Measurements from ENCODE around the gene SLC35E2B.

Gene SLC35E2B

GRCh38 chr1:1615256-1616044, 77.1 kb downstream of the SLC35E2B start, which contains the start of gene MIB2:
Gene MIB2, plus strand, starts transcription at chr1:1615500. Its CDS starts 7,953 bp downstream, at chr1:1623453.
- no peak for TF ChIP-seq CTCF (conservative IDR thresholded peaks at IDR 0.05; ENCODE audit: low read depth, low read length)
- H3K4me3 ChIP-seq (ENCODE audit: low read length): peak within 1 kb of the TSS; percentile 85
- peak; percentile 86 for DNase-seq (ENCODE audit: low read depth)

GRCh38 chr1:1614954-1615255, 77.7 kb downstream of the SLC35E2B start:
- DNase-seq (ENCODE audit: low read depth): no peak
- TF ChIP-seq CTCF (conservative IDR thresholded peaks at IDR 0.05; ENCODE audit: low read depth, low read length): no peak
- peak overlapping the region; percentile 85 for H3K4me3 ChIP-seq (ENCODE audit: low read length)

GRCh38 chr1:1614204-1614953, 78.2 kb downstream of the SLC35E2B start:
- peak; percentile 42 for DNase-seq (ENCODE audit: low read depth)
- no peak for TF ChIP-seq CTCF (conservative IDR thresholded peaks at IDR 0.05; ENCODE audit: low read depth, low read length)
- peak overlapping the region; percentile 85 for H3K4me3 ChIP-seq (ENCODE audit: low read length)

- peak overlapping the region; percentile 85 for H3K4me3 ChIP-seq (ENCODE audit: low read length)
- no peak for DNase-seq (ENCODE audit: low read depth)
- TF ChIP-seq CTCF (conservative IDR thresholded peaks at IDR 0.05; ENCODE audit: low read depth, low read length): no peak
These were observed 79.0 kb downstream of the SLC35E2B start for GRCh38 chr1:1613509-1614082.

- no peak for TF ChIP-seq CTCF (conservative IDR thresholded peaks at IDR 0.05; ENCODE audit: low read depth, low read length)
These were observed 80.5 kb downstream of the SLC35E2B start for GRCh38 chr1:1612104-1612400.

GRCh38 chr1:1610796-1611195, 81.8 kb downstream of the SLC35E2B start:
- DNase-seq (ENCODE audit: low read depth): no peak
- TF ChIP-seq CTCF (conservative IDR thresholded peaks at IDR 0.05; ENCODE audit: low read depth, low read length): no peak

More at GRCh38 chr1:1612104-1612400, 80.5 kb downstream of the SLC35E2B start:
- H3K4me3 ChIP-seq (ENCODE audit: low read length): no peak overlapping the region
- DNase-seq (ENCODE audit: low read depth): no peak

More at GRCh38 chr1:1610796-1611195, 81.8 kb downstream of the SLC35E2B start:
- no peak overlapping the region for H3K4me3 ChIP-seq (ENCODE audit: low read length)

All from retinal pigment epithelial cell (primary cell).